Subcutaneous adipose tissue (tissue), 4 donors: ENCODE data around the gene GRID1. TPM values are rescaled to one million over a fixed set of nuclear protein-coding genes. Genes with fewer than 3 reads are reported as not detected.

Experiments
- total RNA-seq, 4 donors: library from RNA; depleted of rRNA; stranded (reverse); fragments of >200 nt; gene quantifications; one replicate each; pipeline ENCODE4 v1.1.0, GENCODE V29; 2016
- TF ChIP-seq, protein P1 (sequence below): fragments of 450-650 bp; IDR thresholded peaks from one replicate; pipeline ENCODE4 v1.5.1; 2016; ENCODE audit warnings: low read depth, mild to moderate bottlenecking, control low read depth, antibody characterized with exemption, moderate library complexity

The GRID1 gene
- total RNA-seq, 4 donors from 2014 or later, result 0.49 to 2.0 (median 1.1) TPM

DNA sequence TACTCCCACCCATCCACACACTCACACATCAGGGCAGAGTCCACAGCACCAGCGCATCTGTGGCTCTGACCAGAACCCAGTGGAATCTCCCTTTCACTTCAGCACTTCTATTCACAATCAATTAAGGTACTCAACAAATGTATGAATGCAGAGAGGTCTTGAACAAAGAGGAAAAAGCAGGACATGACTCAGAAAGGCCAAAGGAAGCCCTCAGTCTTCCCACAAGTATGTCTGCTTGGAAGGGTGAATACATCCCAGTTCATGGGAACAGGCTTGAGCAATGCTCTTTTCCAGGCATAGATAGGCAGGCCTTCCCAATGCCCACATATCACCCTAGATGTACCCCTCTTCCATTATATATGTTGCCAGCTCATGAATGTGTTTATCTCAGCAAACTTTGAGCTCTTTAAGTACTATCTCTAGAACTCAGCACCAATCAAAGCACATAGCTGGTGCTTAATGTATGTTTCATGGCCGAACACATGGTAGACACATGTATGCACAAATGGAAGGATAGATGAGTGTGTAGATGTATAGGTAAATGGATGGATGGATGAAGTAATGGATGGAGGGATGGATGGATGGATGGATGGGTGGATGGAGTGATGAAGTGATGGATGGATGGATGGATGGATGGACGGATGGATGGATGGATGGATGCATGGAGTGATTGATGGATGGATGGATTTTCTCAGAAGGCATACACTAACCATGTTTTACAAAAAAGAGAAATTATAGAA lies 507.6 kb downstream of the GRID1 start:
- TF ChIP-seq, protein P1, sequence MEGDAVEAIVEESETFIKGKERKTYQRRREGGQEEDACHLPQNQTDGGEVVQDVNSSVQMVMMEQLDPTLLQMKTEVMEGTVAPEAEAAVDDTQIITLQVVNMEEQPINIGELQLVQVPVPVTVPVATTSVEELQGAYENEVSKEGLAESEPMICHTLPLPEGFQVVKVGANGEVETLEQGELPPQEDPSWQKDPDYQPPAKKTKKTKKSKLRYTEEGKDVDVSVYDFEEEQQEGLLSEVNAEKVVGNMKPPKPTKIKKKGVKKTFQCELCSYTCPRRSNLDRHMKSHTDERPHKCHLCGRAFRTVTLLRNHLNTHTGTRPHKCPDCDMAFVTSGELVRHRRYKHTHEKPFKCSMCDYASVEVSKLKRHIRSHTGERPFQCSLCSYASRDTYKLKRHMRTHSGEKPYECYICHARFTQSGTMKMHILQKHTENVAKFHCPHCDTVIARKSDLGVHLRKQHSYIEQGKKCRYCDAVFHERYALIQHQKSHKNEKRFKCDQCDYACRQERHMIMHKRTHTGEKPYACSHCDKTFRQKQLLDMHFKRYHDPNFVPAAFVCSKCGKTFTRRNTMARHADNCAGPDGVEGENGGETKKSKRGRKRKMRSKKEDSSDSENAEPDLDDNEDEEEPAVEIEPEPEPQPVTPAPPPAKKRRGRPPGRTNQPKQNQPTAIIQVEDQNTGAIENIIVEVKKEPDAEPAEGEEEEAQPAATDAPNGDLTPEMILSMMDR, result no peak

DNA sequence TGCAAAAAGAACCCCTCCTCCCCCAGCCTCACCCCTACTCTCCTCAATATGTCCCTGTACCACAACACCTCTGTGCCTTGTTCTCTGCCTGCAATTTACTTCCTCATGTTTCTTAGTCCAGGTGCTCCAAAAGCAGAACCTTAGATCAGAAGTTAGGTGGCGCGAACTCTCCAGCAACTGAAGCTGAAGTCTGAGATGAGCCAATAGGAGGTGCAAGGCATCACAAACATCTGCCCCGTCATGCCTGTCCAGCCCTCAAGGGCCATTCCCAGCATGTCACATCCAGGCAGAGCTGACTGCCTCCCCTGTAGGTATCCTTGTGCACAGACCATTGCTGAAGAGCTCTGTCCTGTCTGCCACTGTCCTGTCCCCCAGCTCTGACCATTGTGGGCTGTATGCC lies 508.8 kb downstream of the GRID1 start:
- TF ChIP-seq, protein P1, result no peak

- TF ChIP-seq, protein P1, result no peak
These were observed 509.3 kb downstream of the GRID1 start for GRCh38 chr10:85857305-85857704.

DNA sequence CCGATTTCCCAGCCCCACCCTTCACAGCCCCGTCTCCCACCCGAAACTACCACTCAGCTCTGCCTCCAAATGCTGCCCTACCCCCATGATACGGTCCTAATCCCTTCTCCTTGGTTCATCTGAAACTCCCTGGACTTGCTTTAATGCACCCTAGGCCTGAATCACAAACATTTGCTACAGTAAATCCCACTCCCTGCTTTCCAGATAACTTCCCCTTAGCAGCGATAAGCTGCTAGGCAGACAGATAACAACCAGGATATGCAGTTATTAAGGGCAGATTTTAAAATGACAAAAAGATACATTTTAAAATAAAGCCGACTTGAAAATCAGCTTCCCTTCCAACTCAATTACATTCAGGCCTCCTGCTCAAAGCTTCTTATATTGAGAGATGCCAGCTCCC lies 514.7 kb downstream of the GRID1 start:
- TF ChIP-seq, protein P1, result no peak

DNA sequence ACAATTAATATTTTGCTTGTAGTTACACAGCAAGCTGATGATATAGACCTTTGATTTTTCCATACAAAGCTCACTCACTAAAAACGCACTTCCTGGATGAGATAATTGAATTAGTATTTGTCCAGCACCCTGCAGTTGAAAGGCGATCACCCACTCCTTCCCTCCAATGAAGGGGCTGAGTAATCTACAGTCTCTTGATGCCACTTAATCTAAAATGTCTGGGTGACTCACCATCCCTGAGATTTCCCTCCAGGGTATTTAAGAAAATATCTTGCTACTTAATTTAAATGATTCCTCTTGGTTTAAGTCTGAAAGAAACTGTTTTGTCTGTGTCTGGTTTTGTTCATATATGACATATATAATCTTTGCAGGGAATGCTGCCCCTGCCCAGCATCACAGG lies 515.3 kb downstream of the GRID1 start:
- TF ChIP-seq, protein P1, result no peak

DNA sequence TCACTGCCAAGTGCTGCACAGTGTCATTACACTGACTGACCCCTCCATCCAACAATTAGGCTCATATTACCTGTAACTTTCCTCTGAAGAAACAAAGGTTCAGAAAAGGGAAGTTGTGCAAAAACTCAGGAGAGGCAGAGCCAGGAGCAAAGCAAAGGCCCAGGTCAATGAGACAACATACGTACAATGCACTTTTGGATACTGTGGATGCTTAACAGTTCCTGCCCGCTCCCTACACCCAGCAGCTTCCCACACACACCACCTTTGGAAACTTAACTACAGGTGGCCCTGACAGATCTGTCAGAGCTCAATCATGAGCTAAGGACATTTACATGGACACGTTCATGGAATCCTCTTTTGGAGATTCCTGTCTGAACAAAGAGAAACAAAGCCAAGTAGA lies 515.9 kb downstream of the GRID1 start:
- TF ChIP-seq, protein P1, result no peak

GRCh38 chr10:85849315-85849714 lies 517.3 kb downstream of the GRID1 start:
- TF ChIP-seq, protein P1, result no peak
